DND-41 (cell line): ENCODE results near the gene GNAS.

ENCODE experiments used
- CTCF ChIP-seq: IDR thresholded peaks from 2 replicates; pipeline ENCODE4 v1.5.1; 2012; ENCODE audit warnings: borderline replicate concordance, low read length, moderate library complexity, mild to moderate bottlenecking; ENCODE audit not compliant: poor library complexity, severe bottlenecking; ENCODE audit errors: extremely low read depth
- EZH2 ChIP-seq: IDR thresholded peaks from 3 replicates; pipeline ENCODE4 v1.6.1; 2012; ENCODE audit warnings: borderline replicate concordance, low read depth, mild to moderate bottlenecking, moderate library complexity, low read length, inconsistent platforms; ENCODE audit not compliant: severe bottlenecking

- TF ChIP-seq CTCF (peak; percentile 53), EZH2 (no peak)
These were observed 11.8 kb downstream of the GNAS start for GRCh38 chr20:58864346-58864745.
